ENCODE results near the gene PIN4.

PIN4 gene

DNA sequence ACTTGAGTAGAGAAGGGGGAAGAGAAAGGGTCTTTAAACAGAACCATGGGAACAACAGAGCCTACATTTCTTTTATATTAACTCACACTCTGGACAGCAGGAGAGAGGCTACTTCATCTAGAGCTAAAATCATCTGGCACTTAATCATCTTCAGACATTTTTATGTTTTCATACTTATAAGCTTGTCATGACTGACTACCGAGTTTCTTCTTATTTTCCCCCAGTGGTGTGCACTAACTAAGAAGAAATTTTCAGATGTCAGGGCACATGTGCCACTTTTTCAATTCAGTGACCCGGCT, 38.0 kb upstream of the PIN4 start:
- peaks cover 24 to 32% of the 10 kb centered on the region in 2 experiments for H3K36me3 ChIP-seq (ENCODE audit: control insufficient read depth in 1 of 2, insufficient read depth in 2 of 2, low read length in 2 of 2)
- H2BK5ac ChIP-seq (ENCODE audit: low read depth, low read length, poor library complexity), result no peak overlapping the region
- H4K12ac ChIP-seq (ENCODE audit: low read depth, low read length), result no peak overlapping the region
- no peaks in the 10 kb centered on the region for H3K79me2 ChIP-seq (ENCODE audit: control insufficient read depth, insufficient read depth, low read length, poor library complexity)
- no peak overlapping the region for H3K4me3 ChIP-seq (ENCODE audit: low read depth, low read length)
- H2BK12ac ChIP-seq (ENCODE audit: low read length), result no peak overlapping the region
- no peak overlapping the region for H3K27ac ChIP-seq (ENCODE audit: low read depth, low read length)
- H3K18ac ChIP-seq (ENCODE audit: low read length), result no peak overlapping the region
- H3K27me3 ChIP-seq (ENCODE audit: insufficient read depth, low read length), result no peaks in the 10 kb centered on the region
- H2BK120ac ChIP-seq (ENCODE audit: insufficient read depth, low read length, poor library complexity), result no peak overlapping the region
- no peak overlapping the region for H3K4ac ChIP-seq (ENCODE audit: low read depth, low read length)
- H3K4me1 ChIP-seq (ENCODE audit: control insufficient read depth in 1 of 2, insufficient read depth in 2 of 2, low read length in 2 of 2), result no peaks in the 10 kb centered on the region
- no peak overlapping the region for H3K9ac ChIP-seq (ENCODE audit: low read length)
- H3K23ac ChIP-seq (ENCODE audit: low read length), result no peak overlapping the region
- no peak overlapping the region for H3K4me2 ChIP-seq (ENCODE audit: low read length)
- H3K9me3 ChIP-seq (ENCODE audit: insufficient read depth, low read depth, low read length), result peaks cover 2% of the 10 kb centered on the region
- no peak overlapping the region for H2AK5ac ChIP-seq (ENCODE audit: low read length)
- no peak overlapping the region for H4K8ac ChIP-seq (ENCODE audit: low read depth, low read length)
- H2AFZ ChIP-seq (ENCODE audit: insufficient read depth, low read length, poor library complexity), result no peak overlapping the region
- H4K91ac ChIP-seq (ENCODE audit: low read depth, low read length), result no peak overlapping the region
- WGBS (ENCODE audit: extremely low coverage, insufficient coverage, insufficient read length), result no CpG with 5 or more reads among the region's 2 CpGs
- no peak for DNase-seq
- no peak overlapping the region for H3K14ac ChIP-seq (ENCODE audit: low read length)
- no peaks in the 10 kb centered on the region for H3K79me1 ChIP-seq (ENCODE audit: low read length)

DNA sequence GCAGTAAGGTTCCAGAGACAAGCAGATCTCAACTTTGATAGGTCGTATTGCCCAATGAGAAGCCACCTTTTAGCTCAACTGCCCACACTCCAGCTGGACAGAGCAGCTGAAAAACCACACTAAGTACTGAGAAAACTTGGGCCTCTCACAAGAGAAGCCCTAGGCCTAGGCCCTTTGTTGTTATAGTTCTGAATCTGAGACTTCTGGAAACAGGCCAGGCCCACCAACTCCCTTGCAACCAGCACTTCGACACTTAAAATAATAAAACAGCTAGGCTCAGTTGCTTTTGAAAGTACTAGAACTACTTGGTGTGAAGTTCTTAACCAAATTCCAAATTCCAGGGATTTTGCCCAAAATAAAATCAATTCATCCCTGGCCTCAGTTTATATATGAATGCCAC, 36.4 kb upstream of the PIN4 start:
- no peak overlapping the region for H2AK5ac ChIP-seq (ENCODE audit: low read length)
- no peak overlapping the region for H2BK12ac ChIP-seq (ENCODE audit: low read length)
- no peak overlapping the region for H3K23ac ChIP-seq (ENCODE audit: low read length)
- H4K8ac ChIP-seq (ENCODE audit: low read depth, low read length), result no peak overlapping the region
- no peak overlapping the region for H3K18ac ChIP-seq (ENCODE audit: low read length)
- no peak overlapping the region for H2BK120ac ChIP-seq (ENCODE audit: insufficient read depth, low read length, poor library complexity)
- no peak overlapping the region for H3K9ac ChIP-seq (ENCODE audit: low read length)
- H3K79me2 ChIP-seq (ENCODE audit: control insufficient read depth, insufficient read depth, low read length, poor library complexity), result no peaks in the 10 kb centered on the region
- H3K27me3 ChIP-seq (ENCODE audit: insufficient read depth, low read length), result no peaks in the 10 kb centered on the region
- H3K4ac ChIP-seq (ENCODE audit: low read depth, low read length), result no peak overlapping the region
- no CpG with 5 or more reads among the region's 2 CpGs for WGBS (ENCODE audit: extremely low coverage, insufficient coverage, insufficient read length)
- H4K91ac ChIP-seq (ENCODE audit: low read depth, low read length), result no peak overlapping the region
- H3K9me3 ChIP-seq (ENCODE audit: insufficient read depth, low read depth, low read length), result no peaks in the 10 kb centered on the region
- H4K12ac ChIP-seq (ENCODE audit: low read depth, low read length), result no peak overlapping the region
- no peak overlapping the region for H2BK5ac ChIP-seq (ENCODE audit: low read depth, low read length, poor library complexity)
- no peak overlapping the region for H3K4me2 ChIP-seq (ENCODE audit: low read length)
- no peak for DNase-seq
- no peak overlapping the region for H3K27ac ChIP-seq (ENCODE audit: low read depth, low read length)
- H3K36me3 ChIP-seq (ENCODE audit: control insufficient read depth in 1 of 2, insufficient read depth in 2 of 2, low read length in 2 of 2), result peaks cover 8 to 17% of the 10 kb centered on the region in 2 experiments
- no peaks in the 10 kb centered on the region for H3K79me1 ChIP-seq (ENCODE audit: low read length)
- no peak overlapping the region for H3K4me3 ChIP-seq (ENCODE audit: low read depth, low read length)
- H3K4me1 ChIP-seq (ENCODE audit: control insufficient read depth in 1 of 2, insufficient read depth in 2 of 2, low read length in 2 of 2), result no peaks in the 10 kb centered on the region
- no peak overlapping the region for H3K14ac ChIP-seq (ENCODE audit: low read length)
- no peak overlapping the region for H2AFZ ChIP-seq (ENCODE audit: insufficient read depth, low read length, poor library complexity)

DNA sequence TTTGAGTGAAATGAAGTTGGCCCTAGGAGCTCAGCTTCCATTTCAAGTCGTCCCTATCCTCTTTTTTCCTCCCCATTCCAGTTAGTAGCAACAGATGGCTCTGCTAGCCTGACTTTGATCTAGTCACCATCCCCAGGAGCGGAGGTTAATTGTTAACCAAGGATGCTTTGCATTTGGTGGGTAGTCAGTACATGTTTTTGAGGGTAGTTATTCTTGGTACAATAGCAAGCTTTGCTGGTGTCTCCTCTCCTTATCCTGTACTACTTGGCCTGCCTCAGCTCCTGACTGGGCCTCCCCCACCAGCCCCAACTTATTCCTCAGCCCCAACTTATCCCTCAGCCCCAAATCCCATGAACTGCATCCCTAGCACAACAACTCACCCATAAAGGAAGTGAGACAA, 35.0 kb upstream of the PIN4 start:
- H3K4ac ChIP-seq (ENCODE audit: low read depth, low read length), result no peak overlapping the region
- no peak overlapping the region for H3K18ac ChIP-seq (ENCODE audit: low read length)
- no peak overlapping the region for H2AK5ac ChIP-seq (ENCODE audit: low read length)
- no peak overlapping the region for H4K91ac ChIP-seq (ENCODE audit: low read depth, low read length)
- DNase-seq, result no peak
- H3K27ac ChIP-seq (ENCODE audit: low read depth, low read length), result no peak overlapping the region
- H2BK120ac ChIP-seq (ENCODE audit: insufficient read depth, low read length, poor library complexity), result no peak overlapping the region
- no peak overlapping the region for H3K9ac ChIP-seq (ENCODE audit: low read length)
- H4K8ac ChIP-seq (ENCODE audit: low read depth, low read length), result no peak overlapping the region
- no peaks in the 10 kb centered on the region for H3K79me2 ChIP-seq (ENCODE audit: control insufficient read depth, insufficient read depth, low read length, poor library complexity)
- no peak overlapping the region for H3K4me3 ChIP-seq (ENCODE audit: low read depth, low read length)
- no peak overlapping the region for H2BK5ac ChIP-seq (ENCODE audit: low read depth, low read length, poor library complexity)
- H2AFZ ChIP-seq (ENCODE audit: insufficient read depth, low read length, poor library complexity), result no peak overlapping the region
- H3K27me3 ChIP-seq (ENCODE audit: insufficient read depth, low read length), result no peaks in the 10 kb centered on the region
- no peak overlapping the region for H3K14ac ChIP-seq (ENCODE audit: low read length)
- no peak overlapping the region for H2BK12ac ChIP-seq (ENCODE audit: low read length)
- no peak overlapping the region for H4K12ac ChIP-seq (ENCODE audit: low read depth, low read length)
- WGBS (ENCODE audit: extremely low coverage, insufficient coverage, insufficient read length), result no CpG with 5 or more reads among the region's 2 CpGs
- peaks cover 4 to 10% of the 10 kb centered on the region in 2 experiments for H3K36me3 ChIP-seq (ENCODE audit: control insufficient read depth in 1 of 2, insufficient read depth in 2 of 2, low read length in 2 of 2)
- H3K9me3 ChIP-seq (ENCODE audit: insufficient read depth, low read depth, low read length), result no peaks in the 10 kb centered on the region
- H3K4me2 ChIP-seq (ENCODE audit: low read length), result no peak overlapping the region
- H3K23ac ChIP-seq (ENCODE audit: low read length), result no peak overlapping the region
- no peaks in the 10 kb centered on the region for H3K4me1 ChIP-seq (ENCODE audit: control insufficient read depth in 1 of 2, insufficient read depth in 2 of 2, low read length in 2 of 2)
- no peaks in the 10 kb centered on the region for H3K79me1 ChIP-seq (ENCODE audit: low read length)

DNA sequence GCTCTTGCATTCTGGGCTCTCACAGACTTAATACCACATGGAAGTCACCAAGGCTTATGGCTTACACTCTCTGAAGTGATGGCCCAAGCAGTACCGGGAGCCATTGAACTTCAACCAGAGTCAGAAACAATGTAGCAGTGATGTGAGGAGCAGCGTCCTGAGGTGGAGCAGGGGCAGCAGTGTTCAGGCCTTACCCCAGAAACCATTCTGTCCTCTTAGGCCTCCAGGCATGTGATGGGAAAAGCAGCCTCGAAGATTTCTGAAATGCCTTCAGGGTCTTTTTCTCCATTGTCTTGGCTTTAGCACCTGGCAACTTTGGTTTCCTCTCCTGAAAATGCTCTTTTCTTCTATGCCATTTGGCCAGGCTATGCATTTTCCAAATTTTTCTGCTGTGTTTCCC, 22.8 kb upstream of the PIN4 start:
- no peak overlapping the region for H4K12ac ChIP-seq (ENCODE audit: low read depth, low read length)

More for the DNA sequence above, 22.8 kb upstream of the PIN4 start:
- Histone ChIP-seq H3K9me3 (ENCODE audit: insufficient read depth, low read depth, low read length) (peaks cover 5% of the 10 kb centered on the region), H3K36me3 (ENCODE audit: control insufficient read depth in 1 of 2, insufficient read depth in 2 of 2, low read length in 2 of 2) (no peaks in the 10 kb centered on the region), H3K9ac (ENCODE audit: low read length) (no peak overlapping the region), H3K4me2 (ENCODE audit: low read length) (no peak overlapping the region), H2BK120ac (ENCODE audit: insufficient read depth, low read length, poor library complexity) (no peak overlapping the region), H2BK12ac (ENCODE audit: low read length) (no peak overlapping the region), H3K4ac (ENCODE audit: low read depth, low read length) (no peak overlapping the region), H3K18ac (ENCODE audit: low read length) (no peak overlapping the region), H2BK5ac (ENCODE audit: low read depth, low read length, poor library complexity) (no peak overlapping the region), H3K4me1 (ENCODE audit: control insufficient read depth in 1 of 2, insufficient read depth in 2 of 2, low read length in 2 of 2) (no peaks in the 10 kb centered on the region), H2AK5ac (ENCODE audit: low read length) (no peak overlapping the region), H3K14ac (ENCODE audit: low read length) (no peak overlapping the region), H3K27ac (ENCODE audit: low read depth, low read length) (no peak overlapping the region), H2AFZ (ENCODE audit: insufficient read depth, low read length, poor library complexity) (no peak overlapping the region), H4K91ac (ENCODE audit: low read depth, low read length) (no peak overlapping the region), H3K79me1 (ENCODE audit: low read length) (no peaks in the 10 kb centered on the region), H3K23ac (ENCODE audit: low read length) (no peak overlapping the region), H3K27me3 (ENCODE audit: insufficient read depth, low read length) (no peaks in the 10 kb centered on the region), H3K4me3 (ENCODE audit: low read depth, low read length) (no peak overlapping the region), H3K79me2 (ENCODE audit: control insufficient read depth, insufficient read depth, low read length, poor library complexity) (no peaks in the 10 kb centered on the region), H4K8ac (ENCODE audit: low read depth, low read length) (no peak overlapping the region)
- no CpG with 5 or more reads among the region's 3 CpGs for WGBS (ENCODE audit: extremely low coverage, insufficient coverage, insufficient read length)
- DNase-seq, result no peak
